HG03442 (cell line): Measurements from ENCODE around the gene TSEN54.
A peak's percentile ranks its signal among the peaks of the same experiment; 100 is the strongest.
"Not testable (repeated sequence)": the region's sequence is repeated elsewhere in the genome, so short reads cannot be mapped to it uniquely, and the experiment has no call there.

Experiments used
- ATAC-seq: cut with Tn5 transposase; IDR thresholded peaks from one replicate; pipeline ENCODE4 v1.9.1; 2021; ENCODE audit warnings: mild to moderate bottlenecking, moderate library complexity; ENCODE audit not compliant: unreplicated experiment

Gene TSEN54

GRCh38 chr17:75516255-75516618 lies at the start of gene TSEN54:
Gene TSEN54 (plus strand): TSS chr17:75516528. CDS start chr17:75516561, 33 bp downstream.
- peak; percentile 72 for ATAC-seq

- no peak for ATAC-seq
Observed at GRCh38 chr17:75468291-75468754, 48.0 kb upstream of the TSEN54 start.

- ATAC-seq: no peak
Observed at GRCh38 chr17:75468779-75469373, 47.5 kb upstream of the TSEN54 start.

GRCh38 chr17:75471207-75471606 lies 45.1 kb upstream of the TSEN54 start:
- ATAC-seq: no peak

GRCh38 chr17:75472119-75472518 lies 44.2 kb upstream of the TSEN54 start:
- no peak for ATAC-seq

GRCh38 chr17:75473246-75473645 lies 43.1 kb upstream of the TSEN54 start:
- no peak for ATAC-seq

GRCh38 chr17:75474736-75475135 lies 41.6 kb upstream of the TSEN54 start:
- no peak for ATAC-seq

- no peak for ATAC-seq
Observed at GRCh38 chr17:75475144-75475835, 41.0 kb upstream of the TSEN54 start.

- no peak for ATAC-seq
Observed at GRCh38 chr17:75475851-75476250, 40.5 kb upstream of the TSEN54 start.

GRCh38 chr17:75476271-75476671 lies 40.1 kb upstream of the TSEN54 start:
- ATAC-seq: no peak

- ATAC-seq: no peak
Observed at GRCh38 chr17:75476752-75477489, 39.4 kb upstream of the TSEN54 start.

- ATAC-seq: not testable (repeated sequence)
Observed at GRCh38 chr17:75477490-75477862, 38.9 kb upstream of the TSEN54 start.

GRCh38 chr17:75478508-75478907 lies 37.8 kb upstream of the TSEN54 start:
- no peak for ATAC-seq

GRCh38 chr17:75480281-75480680 lies 36.0 kb upstream of the TSEN54 start:
- ATAC-seq: no peak

- no peak for ATAC-seq
Observed at GRCh38 chr17:75481194-75482068, 34.9 kb upstream of the TSEN54 start.

- ATAC-seq: no peak
Observed at GRCh38 chr17:75482098-75482942, 34.0 kb upstream of the TSEN54 start.

- ATAC-seq: no peak
Observed at GRCh38 chr17:75485688-75486087, 30.6 kb upstream of the TSEN54 start.

GRCh38 chr17:75486151-75486550 lies 30.2 kb upstream of the TSEN54 start:
- ATAC-seq: no peak

GRCh38 chr17:75486951-75487350 lies 29.4 kb upstream of the TSEN54 start:
- no peak for ATAC-seq
